HG02678 (cell line): ENCODE data around the gene PIK3R4.

Experiments used
- ATAC-seq: cut with Tn5 transposase; IDR thresholded peaks from one replicate; pipeline ENCODE4 v1.9.1; 2021; ENCODE audit warnings: mild to moderate bottlenecking, moderate library complexity; ENCODE audit not compliant: unreplicated experiment

PIK3R4 gene

GRCh38 chr3:130692455-130692854, 54.2 kb downstream of the PIK3R4 start:
- no peak for ATAC-seq

- ATAC-seq, result no peak
Observed at GRCh38 chr3:130688697-130689470, 57.7 kb downstream of the PIK3R4 start.

GRCh38 chr3:130688015-130688688, 58.5 kb downstream of the PIK3R4 start:
- ATAC-seq, result peak; percentile 70

GRCh38 chr3:130687327-130687726, 59.3 kb downstream of the PIK3R4 start:
- no peak for ATAC-seq

- no peak for ATAC-seq
Observed at GRCh38 chr3:130686833-130687232, 59.8 kb downstream of the PIK3R4 start.

GRCh38 chr3:130682131-130682530, 64.5 kb downstream of the PIK3R4 start:
- no peak for ATAC-seq

GRCh38 chr3:130679218-130679617, 67.4 kb downstream of the PIK3R4 start:
- no peak for ATAC-seq

- no peak for ATAC-seq
Observed at GRCh38 chr3:130677343-130677742, 69.3 kb downstream of the PIK3R4 start.

GRCh38 chr3:130671545-130672312, 74.9 kb downstream of the PIK3R4 start:
- no peak for ATAC-seq

- ATAC-seq, result no peak
Observed at GRCh38 chr3:130669740-130670139, 76.9 kb downstream of the PIK3R4 start.

GRCh38 chr3:130663092-130663491, 83.5 kb downstream of the PIK3R4 start:
- ATAC-seq, result no peak

- ATAC-seq, result no peak
Observed at GRCh38 chr3:130662501-130662996, 84.1 kb downstream of the PIK3R4 start.

GRCh38 chr3:130661140-130661891, 85.3 kb downstream of the PIK3R4 start:
- no peak for ATAC-seq

GRCh38 chr3:130659911-130660310, 86.7 kb downstream of the PIK3R4 start:
- ATAC-seq, result no peak

- no peak for ATAC-seq
Observed at GRCh38 chr3:130658678-130659077, 88.0 kb downstream of the PIK3R4 start.

- no peak for ATAC-seq
Observed at GRCh38 chr3:130656627-130657026, 90.0 kb downstream of the PIK3R4 start.

- ATAC-seq, result no peak
Observed at GRCh38 chr3:130654921-130655320, 91.7 kb downstream of the PIK3R4 start.

GRCh38 chr3:130654091-130654490, 92.5 kb downstream of the PIK3R4 start:
- ATAC-seq, result no peak

- ATAC-seq, result no peak
Observed at GRCh38 chr3:130649061-130649654, 97.5 kb downstream of the PIK3R4 start.

GRCh38 chr3:130648293-130648692, 98.3 kb downstream of the PIK3R4 start:
- no peak for ATAC-seq
